ENCODE data around the gene SLC36A1. TPM values are rescaled to one million over a fixed set of nuclear protein-coding genes. Genes with fewer than 3 reads are reported as not detected.
A peak's percentile ranks its signal among the peaks of the same experiment; 100 is the strongest.

SLC36A1 gene
- total RNA-seq, 4 donors from 2014 or later: 4.5 to 7.5 (median 5.9) TPM

DNA sequence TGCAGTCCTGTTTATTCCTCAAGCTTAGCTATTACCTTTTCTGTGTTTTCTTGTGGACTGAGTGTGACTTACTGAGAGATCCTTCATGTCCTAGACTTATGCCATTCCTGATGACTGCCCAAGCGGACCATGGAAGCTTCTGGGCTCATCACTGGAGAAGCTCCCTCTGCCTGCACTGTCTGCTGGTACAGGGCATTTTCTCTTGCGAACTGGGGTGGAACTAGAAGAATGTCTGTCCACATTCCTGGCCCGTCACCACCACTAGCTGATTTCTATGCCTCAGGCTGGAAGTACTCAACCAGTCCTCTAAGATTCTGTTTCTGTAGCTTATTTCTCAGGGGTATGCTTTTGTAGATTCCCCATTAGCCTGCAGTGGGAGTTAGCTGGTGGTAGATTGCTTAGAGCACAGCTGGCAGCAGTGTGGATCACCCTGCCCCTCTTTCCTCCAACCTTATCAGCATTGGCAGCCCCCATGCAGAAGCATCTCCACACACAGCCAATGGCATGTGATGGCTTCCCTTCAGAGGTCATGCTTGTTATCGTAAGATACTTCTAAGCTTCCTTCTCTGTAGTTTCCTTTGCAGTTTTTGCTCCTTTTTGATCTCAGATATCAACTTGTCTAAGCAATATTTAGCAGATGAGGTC is 12.4 kb downstream of the SLC36A1 start:
- Histone ChIP-seq H3K4me1 (no peaks in the 10 kb centered on the region), H3K9me3 (no peaks in the 10 kb centered on the region), H3K27ac (no peak overlapping the region), H3K4me3 (replicated peaks in 1 of 3) (no peak overlapping the region), H3K27me3 (no peaks in the 10 kb centered on the region), H3K36me3 (no peaks in the 10 kb centered on the region)
- TF ChIP-seq, protein P1, sequence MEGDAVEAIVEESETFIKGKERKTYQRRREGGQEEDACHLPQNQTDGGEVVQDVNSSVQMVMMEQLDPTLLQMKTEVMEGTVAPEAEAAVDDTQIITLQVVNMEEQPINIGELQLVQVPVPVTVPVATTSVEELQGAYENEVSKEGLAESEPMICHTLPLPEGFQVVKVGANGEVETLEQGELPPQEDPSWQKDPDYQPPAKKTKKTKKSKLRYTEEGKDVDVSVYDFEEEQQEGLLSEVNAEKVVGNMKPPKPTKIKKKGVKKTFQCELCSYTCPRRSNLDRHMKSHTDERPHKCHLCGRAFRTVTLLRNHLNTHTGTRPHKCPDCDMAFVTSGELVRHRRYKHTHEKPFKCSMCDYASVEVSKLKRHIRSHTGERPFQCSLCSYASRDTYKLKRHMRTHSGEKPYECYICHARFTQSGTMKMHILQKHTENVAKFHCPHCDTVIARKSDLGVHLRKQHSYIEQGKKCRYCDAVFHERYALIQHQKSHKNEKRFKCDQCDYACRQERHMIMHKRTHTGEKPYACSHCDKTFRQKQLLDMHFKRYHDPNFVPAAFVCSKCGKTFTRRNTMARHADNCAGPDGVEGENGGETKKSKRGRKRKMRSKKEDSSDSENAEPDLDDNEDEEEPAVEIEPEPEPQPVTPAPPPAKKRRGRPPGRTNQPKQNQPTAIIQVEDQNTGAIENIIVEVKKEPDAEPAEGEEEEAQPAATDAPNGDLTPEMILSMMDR (IDR thresholded peaks at IDR 0.05): no peak
- no peak for TF ChIP-seq POLR2A (IDR thresholded peaks at IDR 0.05)
- DNase-seq: no peak
- WGBS, 2 donors: 88 to 89% methylated on average over 4 of the region's 4 CpGs
- intact Hi-C loops (cut with DNase I): no loop called here

DNA sequence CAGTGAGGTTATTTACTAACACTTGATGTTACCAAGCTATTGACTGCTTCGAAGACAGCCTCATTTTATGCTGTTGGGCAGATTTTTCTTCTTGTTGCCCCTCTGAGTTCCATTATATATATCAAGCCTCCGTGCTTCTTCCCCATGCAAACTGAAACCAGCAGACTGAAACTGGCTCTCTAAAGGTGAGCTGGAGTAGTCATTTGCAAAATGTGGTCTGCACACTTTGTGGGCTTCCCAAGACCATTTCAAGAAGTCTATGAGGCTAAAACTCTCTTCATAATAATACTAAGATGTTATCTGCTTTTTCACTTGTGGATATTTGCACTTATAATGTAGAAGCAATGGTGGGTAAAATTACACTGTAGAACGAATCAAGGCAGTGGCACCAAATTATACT is 13.9 kb downstream of the SLC36A1 start:
- Histone ChIP-seq H3K27ac (no peak overlapping the region), H3K9me3 (no peaks in the 10 kb centered on the region), H3K36me3 (no peaks in the 10 kb centered on the region), H3K27me3 (no peaks in the 10 kb centered on the region), H3K4me1 (no peaks in the 10 kb centered on the region), H3K4me3 (replicated peaks in 1 of 3) (no peak overlapping the region)
- intact Hi-C loops (cut with DNase I): no loop called here
- WGBS, 2 donors: 84 to 89% methylated on average over 3 of the region's 3 CpGs
- TF ChIP-seq, protein P1 (IDR thresholded peaks at IDR 0.05): no peak
- no peak for TF ChIP-seq POLR2A (IDR thresholded peaks at IDR 0.05)
- no peak for DNase-seq

DNA sequence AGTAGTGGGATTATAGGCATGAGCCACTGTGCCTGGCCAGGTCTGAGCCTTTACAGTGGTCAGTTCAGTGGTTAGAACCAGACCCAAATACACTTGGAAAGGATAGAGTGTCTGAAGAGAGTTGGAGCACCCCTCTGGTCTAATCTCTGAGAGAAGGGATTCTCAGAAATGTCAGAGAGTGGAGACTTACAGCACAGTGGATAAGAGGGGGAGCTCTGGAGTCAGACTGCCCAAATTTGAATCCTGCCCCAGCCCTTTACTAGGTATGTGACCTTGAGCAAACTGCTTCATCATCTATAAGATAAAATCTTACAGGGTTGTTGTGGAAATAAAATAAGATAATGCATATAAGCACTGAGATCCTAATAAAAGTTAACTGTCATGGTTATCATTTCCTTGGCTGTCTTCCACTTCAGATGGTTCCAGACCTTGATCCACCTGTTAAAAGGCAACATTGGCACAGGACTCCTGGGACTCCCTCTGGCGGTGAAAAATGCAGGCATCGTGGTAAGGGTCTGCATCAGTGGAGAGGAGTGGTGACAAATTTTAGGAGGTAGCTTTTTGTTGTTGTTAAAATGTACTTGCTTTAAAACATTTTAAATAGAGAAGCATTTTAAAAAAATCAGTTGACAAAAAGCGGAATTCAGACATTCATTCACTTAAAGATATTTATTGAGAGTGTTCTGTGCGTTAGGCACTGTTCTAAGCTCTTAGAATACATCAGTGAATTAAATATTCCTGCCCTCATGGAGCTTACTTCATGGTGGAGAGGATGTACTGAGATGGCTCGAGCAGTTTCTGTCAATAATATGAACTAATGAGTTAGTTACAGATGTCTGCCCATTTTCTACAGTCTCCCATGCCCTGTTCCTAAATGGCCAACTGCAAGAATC is 16.0 kb downstream of the SLC36A1 start:
- 59 to 60% methylated on average over 5 of the region's 5 CpGs for WGBS, 2 donors
- TF ChIP-seq POLR2A (IDR thresholded peaks at IDR 0.05): no peak
- TF ChIP-seq, protein P1 (IDR thresholded peaks at IDR 0.05): peak in 2 of 6 experiments; percentile 18 to 37
- Histone ChIP-seq H3K36me3 (peaks cover 0 to 6% of the 10 kb centered on the region in 2 donors), H3K4me3 (replicated peaks in 1 of 3) (no peak overlapping the region), H3K27me3 (no peaks in the 10 kb centered on the region), H3K27ac (no peak overlapping the region), H3K4me1 (no peaks in the 10 kb centered on the region), H3K9me3 (no peaks in the 10 kb centered on the region)
- intact Hi-C loops (cut with DNase I): no loop called here
- no peak for DNase-seq

DNA sequence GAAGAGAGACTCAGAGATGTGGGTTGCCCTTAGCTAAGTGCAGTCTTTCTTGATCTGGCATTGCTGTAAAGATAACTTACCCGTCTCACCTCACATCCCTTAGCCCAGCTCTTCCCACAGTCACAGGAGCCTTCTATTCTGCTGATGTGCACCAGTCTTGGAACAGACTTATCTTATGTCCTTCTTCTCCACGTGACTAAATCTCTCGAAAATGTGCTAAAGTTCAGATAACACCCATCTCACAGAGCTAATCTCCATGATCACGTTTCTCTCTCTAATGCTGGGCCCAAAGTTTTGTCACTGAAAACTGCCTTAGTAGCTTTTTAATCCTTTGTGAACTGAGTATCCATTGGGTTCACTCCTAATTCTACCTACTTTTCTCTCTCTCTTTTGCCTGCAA is 16.7 kb downstream of the SLC36A1 start:
- H3K27ac ChIP-seq: no peak overlapping the region
- TF ChIP-seq, protein P1 (IDR thresholded peaks at IDR 0.05): no peak
- no peak for TF ChIP-seq POLR2A (IDR thresholded peaks at IDR 0.05)
- H3K36me3 ChIP-seq: peaks cover 0 to 6% of the 10 kb centered on the region in 2 donors
- intact Hi-C loops (cut with DNase I): no loop called here
- DNase-seq: no peak
- H3K4me1 ChIP-seq: no peaks in the 10 kb centered on the region
- H3K27me3 ChIP-seq: no peaks in the 10 kb centered on the region
- no peak overlapping the region for H3K4me3 ChIP-seq (replicated peaks in 1 of 3)
- H3K9me3 ChIP-seq: no peaks in the 10 kb centered on the region
- 84 to 87% methylated on average over 4 of the region's 4 CpGs for WGBS, 2 donors

DNA sequence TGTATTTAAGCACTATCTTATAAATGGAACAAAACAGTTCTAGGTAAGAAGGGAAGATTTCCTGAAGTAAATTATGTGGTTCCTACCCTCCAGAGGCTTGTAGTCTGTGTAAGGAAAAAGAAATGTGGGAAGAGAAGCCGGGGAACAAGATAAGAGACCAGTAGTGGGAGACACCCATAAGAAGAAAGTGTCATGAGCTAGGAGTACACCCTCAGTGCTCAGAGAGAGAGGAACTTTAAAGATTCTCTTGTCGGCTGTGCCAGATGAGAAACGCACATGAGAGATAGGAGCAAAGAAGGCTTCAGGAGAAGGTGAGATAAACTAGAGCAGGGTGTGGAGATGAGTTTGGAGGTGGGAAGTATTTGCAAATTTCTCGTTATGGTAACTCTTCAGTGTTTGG is 18.1 kb downstream of the SLC36A1 start:
- no peak overlapping the region for H3K27ac ChIP-seq
- WGBS, 2 donors: 92 to 95% methylated on average over 4 of the region's 4 CpGs
- DNase-seq: no peak
- H3K9me3 ChIP-seq: no peaks in the 10 kb centered on the region
- no peak overlapping the region for H3K4me3 ChIP-seq (replicated peaks in 1 of 3)
- H3K4me1 ChIP-seq: no peaks in the 10 kb centered on the region
- no peaks in the 10 kb centered on the region for H3K27me3 ChIP-seq
- TF ChIP-seq POLR2A (IDR thresholded peaks at IDR 0.05): no peak
- TF ChIP-seq, protein P1 (IDR thresholded peaks at IDR 0.05): no peak
- intact Hi-C loops (cut with DNase I): no loop called here
- peaks cover 0 to 6% of the 10 kb centered on the region in 2 donors for H3K36me3 ChIP-seq

Measured in thyroid gland (tissue), 4 donors.